ENCODE results near the gene RNU6-1. TPM values are rescaled to one million over a fixed set of nuclear protein-coding genes. Genes with fewer than 3 reads are reported as not detected.

RNU6-1 gene
- total and polyA plus RNA-seq, 2 donors (not counting 3 experiments of a cell fraction or from before 2014, with no cell fraction given) = not detected

DNA sequence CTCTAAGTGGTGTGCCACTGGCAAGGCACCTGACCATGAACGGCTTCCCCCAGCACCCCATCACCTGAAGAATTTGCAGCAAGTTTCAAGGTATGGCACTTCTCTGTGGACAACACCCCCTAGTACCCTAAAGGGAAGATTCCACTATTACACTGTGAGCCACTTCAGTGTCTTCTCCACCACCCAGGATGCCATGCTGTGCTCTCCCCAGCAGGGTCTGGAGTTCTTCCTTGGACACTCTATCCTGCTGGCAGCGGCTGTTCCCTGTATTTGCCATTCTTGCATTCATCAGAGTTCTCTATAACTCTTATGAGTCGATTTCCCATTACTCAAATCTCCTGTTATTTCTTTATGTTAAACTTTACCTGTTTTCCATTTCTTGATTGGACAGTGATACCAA is 33.9 kb upstream of the RNU6-1 start:
- no peak for TF ChIP-seq EZH2 (IDR thresholded peaks at IDR 0.05; ENCODE audit: borderline replicate concordance, low read depth, low read length, severe bottlenecking)
- no peak for TF ChIP-seq POLR2AphosphoS5 (IDR thresholded peaks at IDR 0.05; ENCODE audit: insufficient read depth, low read depth, low read length)
- TF ChIP-seq, protein P1, sequence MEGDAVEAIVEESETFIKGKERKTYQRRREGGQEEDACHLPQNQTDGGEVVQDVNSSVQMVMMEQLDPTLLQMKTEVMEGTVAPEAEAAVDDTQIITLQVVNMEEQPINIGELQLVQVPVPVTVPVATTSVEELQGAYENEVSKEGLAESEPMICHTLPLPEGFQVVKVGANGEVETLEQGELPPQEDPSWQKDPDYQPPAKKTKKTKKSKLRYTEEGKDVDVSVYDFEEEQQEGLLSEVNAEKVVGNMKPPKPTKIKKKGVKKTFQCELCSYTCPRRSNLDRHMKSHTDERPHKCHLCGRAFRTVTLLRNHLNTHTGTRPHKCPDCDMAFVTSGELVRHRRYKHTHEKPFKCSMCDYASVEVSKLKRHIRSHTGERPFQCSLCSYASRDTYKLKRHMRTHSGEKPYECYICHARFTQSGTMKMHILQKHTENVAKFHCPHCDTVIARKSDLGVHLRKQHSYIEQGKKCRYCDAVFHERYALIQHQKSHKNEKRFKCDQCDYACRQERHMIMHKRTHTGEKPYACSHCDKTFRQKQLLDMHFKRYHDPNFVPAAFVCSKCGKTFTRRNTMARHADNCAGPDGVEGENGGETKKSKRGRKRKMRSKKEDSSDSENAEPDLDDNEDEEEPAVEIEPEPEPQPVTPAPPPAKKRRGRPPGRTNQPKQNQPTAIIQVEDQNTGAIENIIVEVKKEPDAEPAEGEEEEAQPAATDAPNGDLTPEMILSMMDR (IDR thresholded peaks at IDR 0.05; ENCODE audit: extremely low read depth in 1 of 2, insufficient read depth in 1 of 2, low read depth in 1 of 2, low read length in 2 of 2) = no peak
- no peak for TF ChIP-seq GATA2 (IDR thresholded peaks at IDR 0.05; ENCODE audit: insufficient read depth, insufficient read length, low read depth, low read length)
- TF ChIP-seq JUN (IDR thresholded peaks at IDR 0.05; ENCODE audit: borderline replicate concordance, insufficient read depth, insufficient read length, low read depth) = no peak
- no peak for TF ChIP-seq POLR2A (IDR thresholded peaks at IDR 0.05; ENCODE audit: low read depth, low read length)
- TF ChIP-seq, protein P2, sequence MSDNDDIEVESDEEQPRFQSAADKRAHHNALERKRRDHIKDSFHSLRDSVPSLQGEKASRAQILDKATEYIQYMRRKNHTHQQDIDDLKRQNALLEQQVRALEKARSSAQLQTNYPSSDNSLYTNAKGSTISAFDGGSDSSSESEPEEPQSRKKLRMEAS (IDR thresholded peaks at IDR 0.05; ENCODE audit: insufficient read depth, insufficient read length) = no peak
- no peak for TF ChIP-seq MYC (IDR thresholded peaks at IDR 0.05; ENCODE audit: low read depth, low read length)
- no peak for TF ChIP-seq FOS (IDR thresholded peaks at IDR 0.05; ENCODE audit: borderline replicate concordance, insufficient read depth, low read length)
- Histone ChIP-seq H3K27ac (ENCODE audit: insufficient read depth, low read depth, low read length) (no peak overlapping the region), H2AFZ (ENCODE audit: low read depth, low read length) (no peak overlapping the region), H3K79me2 (ENCODE audit: control insufficient read depth, insufficient read depth, low read length) (no peaks in the 10 kb centered on the region), H3K27me3 (ENCODE audit: control insufficient read depth in 2 of 2, insufficient read depth in 2 of 2, low read length in 2 of 2) (peaks cover 10 to 20% of the 10 kb centered on the region in 2 experiments), H3K9ac (replicated peaks; ENCODE audit: extremely low read depth, insufficient read depth, low read length) (no peak overlapping the region), H3K9me1 (replicated peaks; ENCODE audit: control insufficient read depth, extremely low read depth, insufficient read depth, low read length) (no peaks in the 10 kb centered on the region), H4K20me1 (replicated peaks; ENCODE audit: control insufficient read depth, extremely low read depth, insufficient read depth, low read length) (no peaks in the 10 kb centered on the region), H3K4me1 (ENCODE audit: control insufficient read depth, extremely low read depth, insufficient read depth, low read length) (no peaks in the 10 kb centered on the region), H3K36me3 (ENCODE audit: control insufficient read depth in 2 of 2, extremely low read depth in 1 of 2, insufficient read depth in 2 of 2, low read length in 2 of 2) (no peaks in the 10 kb centered on the region), H3K9me3 (replicated peaks; ENCODE audit: control insufficient read depth, insufficient read depth, low read length) (no peaks in the 10 kb centered on the region), H3K4me3 (replicated peaks in 1 of 3; ENCODE audit: insufficient read depth in 1 of 3, low read depth in 1 of 3, low read length in 3 of 3) (no peak overlapping the region), H3K4me2 (ENCODE audit: insufficient read depth, low read length) (no peak overlapping the region)
- dilution Hi-C loops (cut with MboI; ENCODE audit: extremely low pct_ligation_motif_present, low sequenced_read_pairs) = no loop called here
- CTCF ChIA-PET = interaction anchor here (0.8 to 1.7 kb wide), 6 partner anchors 10 to 281 kb away, joined by 3 to 16 read pairs (median 4); no protein-coding TSS in a partner anchor
- DNase-seq (ENCODE audit: low read depth, low spot score) (no peak), FAIRE-seq (no peak)
- POLR2A ChIA-PET = no interaction called here
- intact Hi-C loops (cut with micrococcal nuclease) = no loop called here
- BruUV-seq (replicated peaks) = no TSS peak

All from endothelial cell of umbilical vein (primary cell).